NCI-H345 treated with DMSO at 0.1 percent for 48 hours (cell line): ENCODE measurements around the gene MTFMT.
A peak's percentile ranks its signal among the peaks of the same experiment; 100 is the strongest.
"Not testable (repeated sequence)": the region's sequence is repeated elsewhere in the genome, so short reads cannot be mapped to it uniquely, and the experiment has no call there.

Experiments used
- DNase-seq: peaks from one replicate; lab custom pipeline; 2025; ENCODE audit not compliant: unreplicated experiment; lab: John Stamatoyannopoulos, UW

The MTFMT gene

DNA sequence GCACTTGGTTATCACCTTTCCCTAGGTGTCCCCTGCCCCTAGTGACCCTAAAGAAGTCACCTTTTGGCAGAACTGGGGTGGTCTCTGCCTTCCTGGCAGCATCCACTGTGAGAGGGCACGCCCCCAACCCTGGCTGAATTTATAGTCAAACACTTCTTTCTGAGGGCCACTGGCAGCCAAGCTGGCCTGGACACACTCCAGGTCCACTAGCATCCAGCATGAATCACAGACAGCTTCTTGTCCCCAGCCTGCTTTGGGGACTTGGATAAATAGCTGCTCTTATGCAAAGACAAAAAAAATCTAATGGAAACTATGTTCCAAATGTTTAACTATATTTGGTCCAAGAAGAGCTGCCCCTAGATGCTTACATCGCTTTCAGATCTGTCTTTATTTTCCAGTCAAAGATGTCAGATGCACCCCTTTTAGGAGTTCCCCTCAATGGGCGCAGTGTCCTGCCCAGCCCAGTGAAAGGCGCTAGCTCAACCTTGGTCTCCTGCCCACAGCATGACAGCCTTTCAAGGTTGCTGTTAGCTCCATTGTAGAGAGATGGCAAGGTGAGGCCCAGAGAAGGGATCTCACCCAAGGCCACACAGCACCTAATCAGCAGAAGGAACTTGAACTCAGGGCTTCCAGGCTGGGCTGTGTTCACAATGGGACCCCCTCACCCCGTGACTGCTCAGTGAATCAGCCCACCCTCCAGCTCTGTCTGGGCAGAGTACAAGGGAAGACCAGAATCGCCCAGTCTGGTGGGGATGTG is 31.4 kb upstream of the MTFMT start:
- no peak for DNase-seq

DNA sequence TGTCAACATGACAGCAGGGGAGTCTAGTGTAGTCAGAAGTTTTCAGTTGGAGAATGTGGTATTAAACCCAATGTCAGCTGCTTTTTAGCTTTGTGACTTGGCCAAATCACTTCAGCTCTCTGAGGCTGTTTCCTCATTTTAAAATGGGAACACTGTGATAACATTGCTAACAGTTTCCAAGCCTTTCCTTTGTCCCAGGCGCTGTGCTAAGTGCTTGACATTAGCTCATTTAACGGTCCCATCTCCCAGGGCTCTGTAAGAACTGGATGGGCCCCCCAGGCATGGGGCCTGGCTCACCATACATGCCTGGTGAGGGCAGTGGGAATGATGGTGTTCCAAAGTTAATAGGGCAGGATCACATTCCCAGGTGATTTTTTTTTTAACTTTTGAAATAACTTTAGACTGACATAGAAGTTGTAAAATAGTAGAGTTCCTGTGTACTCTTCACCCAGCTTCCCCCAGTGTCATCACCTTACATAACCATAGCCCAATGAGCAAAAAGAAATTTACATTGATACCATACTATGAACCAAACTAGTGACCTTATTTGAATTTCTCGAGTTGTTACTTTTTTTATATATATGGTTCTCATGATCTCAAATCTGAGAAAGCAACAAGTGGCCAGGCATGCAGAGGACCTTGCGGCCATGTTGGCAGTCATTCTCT is 30.6 kb upstream of the MTFMT start:
- DNase-seq: no peak

DNA sequence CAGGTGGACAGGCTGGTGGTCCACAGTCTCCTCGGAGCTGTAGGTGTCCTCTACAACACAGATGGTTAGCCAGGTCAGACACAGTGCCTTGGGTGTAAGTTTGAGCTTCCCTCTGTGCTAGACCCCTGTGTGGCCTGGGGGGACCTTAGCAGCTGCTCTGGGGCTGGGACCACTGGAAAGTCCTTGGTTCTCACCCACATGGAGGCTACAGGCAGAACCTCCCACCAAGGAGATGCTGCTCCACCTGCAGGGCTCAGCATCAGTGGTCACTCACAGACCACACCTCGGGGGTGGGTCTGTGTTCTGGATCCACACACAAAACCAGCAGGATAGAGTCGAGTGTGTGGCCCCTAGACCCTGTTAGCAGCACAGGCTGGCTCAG is 29.9 kb upstream of the MTFMT start:
- no peak for DNase-seq

DNA sequence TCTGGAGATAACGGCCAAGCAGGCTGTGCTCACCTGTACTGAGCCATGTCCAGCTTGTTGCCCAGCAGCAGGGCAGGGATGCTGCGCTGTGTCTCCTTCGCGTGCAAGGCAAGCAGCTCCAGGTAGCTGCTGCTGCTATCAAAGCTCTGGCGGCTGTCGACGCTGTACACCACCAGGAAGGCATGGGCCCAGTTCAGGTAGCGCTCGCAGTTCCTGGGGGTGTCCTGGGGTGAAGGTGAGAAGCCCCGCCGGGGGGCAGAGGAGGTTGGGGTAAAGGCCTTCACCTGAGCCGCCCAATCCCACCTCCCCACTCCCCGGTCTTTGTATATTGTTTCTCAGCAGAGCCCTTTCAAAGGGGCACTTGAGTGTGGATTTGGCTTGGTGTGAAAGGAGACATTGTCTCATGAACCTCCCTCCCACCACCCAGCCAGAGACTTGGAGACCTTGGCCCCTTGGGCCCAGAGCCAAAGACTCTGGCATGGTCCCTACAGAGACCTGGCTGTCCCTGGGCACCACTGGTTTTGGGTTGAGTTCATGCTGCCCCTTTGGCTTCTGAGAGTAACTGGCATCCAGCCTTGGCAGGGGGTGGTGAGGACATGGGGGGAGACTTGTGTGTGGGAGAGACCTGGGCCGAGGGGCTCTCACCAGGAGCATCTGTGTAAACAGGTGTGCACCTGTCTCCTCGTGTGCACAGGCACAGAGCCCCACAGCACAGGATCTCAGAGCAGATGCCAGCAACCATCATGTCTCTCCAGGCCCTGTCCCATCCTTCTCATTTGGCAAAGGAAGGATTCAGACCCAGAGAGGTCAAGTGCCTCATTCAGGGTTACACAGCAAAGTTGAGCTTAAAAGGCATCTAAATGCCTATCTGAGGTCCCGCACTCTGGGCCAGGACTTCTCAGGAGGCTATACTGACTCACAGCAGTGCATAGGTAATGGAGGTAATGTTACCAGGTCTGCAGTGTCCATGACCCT is 29.2 kb upstream of the MTFMT start:
- DNase-seq: no peak

DNA sequence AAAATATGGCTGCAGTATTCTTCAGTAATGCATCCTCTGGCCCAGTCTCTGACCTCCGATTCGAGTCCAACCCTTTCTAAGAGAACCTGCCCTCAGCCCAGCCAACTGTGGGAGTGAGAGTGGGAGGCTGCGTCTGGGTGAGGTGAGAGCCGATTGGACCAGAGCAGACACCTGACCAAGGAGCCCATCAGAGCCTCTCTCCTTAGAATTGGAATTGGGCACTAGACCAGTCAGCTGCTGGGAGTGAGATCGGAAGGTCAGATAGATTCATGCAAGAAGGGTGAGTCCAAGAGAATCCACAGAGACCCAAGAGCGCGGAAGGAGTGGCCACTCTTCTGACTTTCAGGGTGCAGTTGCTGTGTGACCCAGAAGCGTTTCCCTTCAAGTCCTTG is 28.1 kb upstream of the MTFMT start:
- DNase-seq: no peak

DNA sequence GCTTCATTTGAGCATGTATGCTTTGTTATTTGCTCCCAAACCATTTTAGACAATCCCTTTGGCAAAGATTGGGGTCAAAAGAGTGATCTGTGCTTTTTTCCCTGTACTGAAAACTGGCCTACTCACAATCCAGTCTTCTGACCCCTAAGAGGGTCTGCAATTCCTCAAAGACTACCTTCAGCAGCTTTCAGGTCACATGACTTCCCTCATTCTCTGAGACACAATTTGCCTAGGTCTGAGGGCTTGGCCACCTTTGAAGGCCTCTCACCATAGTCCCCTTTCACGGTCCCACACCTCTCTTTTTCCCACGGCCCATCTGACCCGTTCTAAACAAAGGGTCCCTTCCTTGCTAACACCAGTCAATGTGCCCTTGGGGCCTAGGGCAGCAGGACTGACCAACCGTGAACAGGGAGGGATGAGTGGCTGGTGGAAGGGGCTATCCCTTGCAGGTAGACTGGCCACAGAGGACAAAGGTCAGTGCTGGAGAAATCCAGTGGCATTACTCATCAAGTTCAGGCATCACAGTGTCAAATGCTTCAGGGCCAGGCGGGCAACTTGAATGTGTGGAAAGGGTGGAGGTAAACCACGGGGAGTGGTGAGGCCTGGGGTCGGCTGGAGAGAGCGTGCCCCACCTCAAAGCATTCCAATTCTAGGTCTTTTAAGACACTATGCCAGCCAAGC is 27.6 kb upstream of the MTFMT start:
- no peak for DNase-seq

DNA sequence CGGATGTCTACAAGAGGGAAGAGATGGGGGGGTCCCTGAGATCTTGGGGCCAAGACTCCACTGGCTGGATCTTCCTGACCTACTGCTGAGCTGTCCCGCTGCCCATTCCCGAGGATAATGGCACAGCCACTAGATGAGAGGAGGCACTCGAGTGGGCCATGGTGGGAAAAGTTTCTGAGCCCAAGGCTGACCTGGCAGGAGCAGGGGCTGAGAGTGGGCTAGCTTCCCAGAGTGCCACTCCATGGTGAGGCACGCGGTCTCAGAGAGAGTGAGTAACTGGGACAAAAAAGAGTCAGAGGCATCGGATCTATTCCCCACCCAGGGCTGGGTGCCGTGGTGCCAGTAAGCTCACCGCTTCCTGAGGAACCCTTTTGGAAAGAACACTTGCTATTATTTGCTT is 26.7 kb upstream of the MTFMT start:
- no peak for DNase-seq

DNA sequence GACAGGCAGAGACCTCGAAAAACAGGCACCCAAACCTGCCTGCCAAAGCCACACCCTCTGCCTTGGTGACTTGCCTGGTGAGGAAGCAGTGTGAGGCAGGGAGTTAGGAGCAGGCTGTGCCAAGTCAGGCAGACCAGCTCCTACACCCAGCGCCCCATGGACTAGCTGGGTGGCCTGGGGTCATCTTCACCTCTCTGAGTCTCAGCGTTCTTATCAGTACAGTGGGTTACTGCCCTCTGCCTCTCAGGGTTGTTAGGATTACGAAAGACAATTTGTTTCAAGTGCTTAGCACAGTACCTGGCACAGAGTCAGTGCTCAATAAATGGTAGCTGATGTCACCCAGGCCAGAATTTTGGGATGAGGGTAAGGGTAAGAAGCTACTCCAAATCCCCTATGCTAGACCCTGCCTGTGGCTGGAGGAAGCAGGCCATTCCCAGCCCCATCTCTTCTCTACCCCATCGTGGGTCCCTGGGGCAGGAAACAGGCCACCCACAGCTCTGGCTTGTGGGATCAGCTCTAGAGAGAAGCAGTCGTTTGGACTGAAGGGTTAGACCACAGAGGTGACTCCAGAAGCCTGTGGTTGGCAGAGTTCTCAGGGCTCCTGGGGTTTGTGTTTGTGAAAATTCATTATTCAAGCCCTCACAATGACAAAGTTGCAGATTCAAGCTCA is 25.9 kb upstream of the MTFMT start:
- no peak for DNase-seq

DNA sequence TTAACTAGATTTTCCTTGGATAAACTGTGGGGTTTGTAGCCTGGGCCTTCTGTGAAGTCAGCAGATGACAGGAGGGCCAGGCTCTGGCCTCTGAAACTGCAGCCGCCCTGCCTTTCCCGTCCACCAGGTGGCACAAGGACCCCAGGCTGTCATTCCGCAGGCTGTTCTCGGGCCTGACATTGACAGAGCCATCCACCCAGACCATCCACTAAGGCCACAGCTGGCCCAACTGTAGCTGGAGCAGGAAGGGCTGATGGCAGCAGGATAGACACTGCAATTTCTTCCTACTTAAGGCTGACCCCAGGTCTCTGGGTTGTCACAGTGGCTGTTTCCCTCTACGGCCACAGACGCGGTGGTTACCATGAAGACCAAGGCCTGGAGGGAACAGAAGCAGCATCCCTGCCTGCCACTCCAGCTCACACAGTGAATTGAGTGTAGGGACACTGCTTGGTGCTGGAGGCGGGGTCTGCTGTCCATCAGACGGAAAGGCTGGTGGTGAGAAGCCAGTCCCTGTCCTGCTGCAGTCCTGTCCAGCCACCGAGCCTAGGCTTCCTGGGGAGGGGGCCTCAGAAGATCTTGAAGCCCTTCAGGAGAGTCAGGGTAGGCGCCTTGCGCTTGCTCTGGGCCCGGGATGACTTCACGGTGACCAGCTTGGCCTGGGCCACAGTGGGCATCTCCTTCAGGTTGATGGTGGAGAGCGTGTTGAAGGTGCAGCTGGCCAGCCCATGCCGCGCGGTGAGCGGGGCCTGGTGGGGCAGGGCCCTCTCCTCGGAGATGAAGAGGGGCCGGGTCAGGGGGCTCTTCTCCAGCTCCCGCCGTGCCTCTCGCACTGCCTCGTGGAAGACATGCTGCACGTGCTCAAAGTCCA is 25.1 kb upstream of the MTFMT start:
- DNase-seq: peak; percentile 18

DNA sequence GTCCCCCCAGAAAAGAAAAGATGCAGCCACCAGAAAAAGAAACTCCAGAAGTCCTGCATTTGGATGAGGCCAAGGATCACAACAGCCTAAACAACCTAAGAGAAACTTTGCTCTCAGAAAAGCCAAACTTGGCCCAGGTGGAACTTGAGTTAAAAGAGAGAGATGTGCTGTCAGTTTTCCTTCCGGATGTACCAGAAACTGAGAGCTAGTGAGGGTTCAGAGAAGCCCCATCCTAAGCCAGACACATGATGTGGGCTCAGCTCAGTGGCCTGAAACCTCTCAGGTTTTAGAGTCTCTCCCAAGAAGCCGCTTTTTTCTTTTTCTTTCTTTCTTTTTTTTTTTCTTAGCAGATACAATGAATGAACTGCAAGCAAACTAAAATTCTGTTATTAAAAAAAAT is 23.5 kb upstream of the MTFMT start:
- DNase-seq: no peak

DNA sequence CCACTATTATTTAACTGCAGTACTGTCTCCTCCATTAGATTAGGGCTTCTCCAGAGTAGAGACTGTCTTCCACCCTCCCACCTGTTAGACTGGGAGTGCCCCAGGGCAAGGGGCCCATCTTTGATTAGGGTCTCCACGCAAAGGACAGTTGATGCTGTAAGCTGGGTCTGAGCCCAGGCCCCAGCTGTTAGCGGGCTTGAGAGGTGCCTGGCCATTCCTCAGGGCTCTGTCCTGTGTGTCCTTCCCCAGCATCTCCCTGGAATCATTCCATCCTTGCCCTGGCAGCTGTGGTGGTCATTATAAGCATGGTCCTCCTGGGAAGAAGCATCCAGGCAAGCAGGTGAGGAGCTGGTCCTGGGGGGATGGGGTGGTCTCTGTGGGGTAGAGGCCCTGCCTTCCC is 21.8 kb upstream of the MTFMT start:
- DNase-seq: no peak

DNA sequence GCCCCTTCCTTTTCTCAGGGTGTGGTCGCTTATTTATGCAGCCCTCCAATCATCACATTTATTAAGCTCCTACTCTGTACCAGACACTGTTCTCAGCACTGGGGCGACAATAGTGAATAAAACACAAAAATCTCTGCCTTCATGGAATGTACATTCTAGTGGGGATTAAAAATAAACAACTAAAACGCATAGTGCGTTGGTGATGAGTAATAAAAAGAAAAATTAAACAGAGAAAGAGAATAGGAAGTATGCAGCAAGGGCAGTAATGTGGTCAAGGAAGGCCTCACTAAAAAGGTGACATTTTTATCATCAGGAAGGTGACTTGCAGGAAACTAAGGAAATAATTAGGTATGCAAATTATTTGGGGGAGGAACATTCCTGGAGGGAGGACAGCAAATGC is 20.8 kb upstream of the MTFMT start:
- DNase-seq: no peak

DNA sequence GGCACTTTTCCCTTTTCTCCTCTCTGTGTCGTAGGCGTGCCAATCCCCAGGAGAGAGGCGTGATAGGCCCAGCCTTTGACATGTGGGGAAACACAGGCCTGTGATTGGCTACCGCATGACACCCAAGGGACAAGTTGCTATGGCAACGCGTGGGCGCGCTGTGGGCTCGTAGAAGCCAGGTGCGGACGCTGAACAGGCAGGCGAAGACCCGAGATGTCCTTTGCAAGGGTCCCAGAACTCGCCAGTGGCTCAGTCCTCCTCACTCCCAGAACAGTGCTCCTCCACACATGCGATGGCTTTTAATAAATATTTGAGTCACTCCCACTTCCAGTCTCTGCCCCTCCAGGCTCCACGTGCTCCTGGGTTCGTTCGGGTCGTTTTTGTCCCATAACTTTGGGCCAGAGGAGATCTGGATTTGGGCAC is 20.0 kb upstream of the MTFMT start:
- DNase-seq: peak; percentile 88

DNA sequence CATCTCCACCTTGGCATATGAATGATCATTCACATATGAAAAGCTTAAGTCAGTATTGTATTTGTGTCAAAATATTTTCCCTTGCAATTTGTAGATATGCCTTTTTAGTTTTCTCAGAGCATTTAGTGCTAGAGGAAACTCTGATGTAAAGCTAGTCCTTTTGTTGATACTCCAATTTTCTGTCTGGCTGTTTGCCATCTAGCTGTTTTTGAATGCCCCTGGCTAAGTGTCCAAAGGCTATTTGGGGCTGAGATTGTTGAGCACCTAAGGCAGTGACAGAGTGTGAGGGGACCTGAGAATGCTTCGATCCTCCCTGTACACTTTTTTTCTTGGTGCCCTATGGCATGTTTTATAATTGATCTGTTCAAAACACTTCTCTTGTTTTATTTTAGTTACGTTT is 18.8 kb upstream of the MTFMT start:
- DNase-seq: no peak

DNA sequence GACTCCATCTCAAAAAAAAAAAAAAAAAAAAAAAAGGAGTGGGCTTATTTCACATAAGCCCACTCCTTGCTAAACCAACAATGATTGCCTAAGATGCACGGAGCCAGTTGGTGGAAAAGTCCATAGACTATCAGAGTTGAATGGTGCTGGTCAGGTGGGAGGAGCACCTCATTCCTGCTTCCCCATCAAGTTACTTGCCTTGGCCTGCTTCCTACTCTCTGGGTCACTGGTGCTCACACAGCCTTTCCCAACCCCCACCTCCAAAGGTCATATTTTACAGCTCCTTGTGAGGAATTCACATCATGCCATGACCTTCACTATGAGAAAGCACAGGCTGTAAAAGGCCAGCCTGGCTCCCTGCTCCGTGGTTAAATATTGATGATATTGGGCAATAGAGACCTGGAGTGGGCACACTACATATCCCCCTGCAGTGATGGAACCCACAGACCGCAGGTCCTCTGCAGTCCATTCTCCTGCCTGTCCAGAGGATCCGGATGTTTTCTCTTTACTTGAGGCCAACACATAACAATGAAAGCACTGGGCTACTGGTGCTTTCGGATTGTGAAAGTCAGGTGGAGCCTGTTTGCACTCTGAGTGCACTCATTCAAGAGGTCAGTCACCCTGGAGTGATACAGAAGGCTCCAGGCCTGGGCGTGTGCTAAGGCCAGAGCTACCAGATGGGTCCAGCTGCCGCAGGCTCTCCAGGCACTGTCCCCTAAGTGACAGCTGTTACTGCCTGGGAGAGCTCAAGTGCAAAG is 15.5 kb upstream of the MTFMT start, which contains the start of gene SLC51B:
TSS of gene SLC51B (plus strand) at position 664 of the 758 bp plus-strand sequence. CDS start 4,618 bp downstream, outside the sequence.
- no peak for DNase-seq

DNA sequence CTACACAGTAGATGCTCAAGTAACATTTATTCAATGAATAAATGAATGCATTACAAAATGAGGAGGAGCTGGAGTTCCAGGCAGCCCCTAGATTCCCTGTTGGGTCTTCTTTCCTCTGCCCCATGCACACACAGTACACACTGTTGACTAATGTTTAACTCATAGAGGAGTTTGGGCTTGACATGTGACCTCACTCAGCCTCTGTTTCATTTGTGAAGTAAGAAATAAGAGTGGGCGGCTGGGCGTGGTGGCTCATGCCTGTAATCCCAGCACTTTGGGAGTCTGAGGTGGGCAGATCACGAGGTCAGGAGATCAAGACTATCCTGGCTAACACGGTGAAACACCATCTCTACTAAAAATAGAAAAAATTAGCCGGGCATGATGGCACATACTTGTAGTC is 14.8 kb upstream of the MTFMT start:
- DNase-seq: not testable (repeated sequence)

DNA sequence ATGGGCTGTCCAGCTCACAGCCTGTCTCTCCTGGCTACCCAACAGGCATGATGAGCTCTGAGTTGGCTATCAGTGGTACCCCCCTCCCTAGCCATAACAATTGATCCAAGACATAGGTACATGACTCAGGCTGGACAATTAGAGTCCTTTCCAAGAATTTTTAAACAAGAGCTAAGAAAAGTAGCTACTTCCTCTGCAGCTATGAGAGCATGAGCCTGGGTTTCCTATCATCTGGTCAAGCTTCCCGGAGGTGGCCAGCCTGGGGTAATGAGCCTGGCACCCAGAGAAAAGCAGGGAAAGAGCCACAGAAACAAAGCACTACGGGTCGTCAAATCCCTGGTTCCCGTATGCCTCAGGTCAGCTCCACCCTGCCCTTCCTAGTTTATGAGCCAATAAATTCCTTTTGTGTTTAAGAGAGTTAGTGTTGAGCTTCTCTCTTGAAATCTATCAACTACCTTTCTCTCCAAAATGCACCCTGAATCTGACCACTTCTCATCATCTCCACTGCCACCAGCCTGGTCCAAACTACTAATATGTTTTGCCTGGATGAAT is 13.4 kb upstream of the MTFMT start:
- no peak for DNase-seq

DNA sequence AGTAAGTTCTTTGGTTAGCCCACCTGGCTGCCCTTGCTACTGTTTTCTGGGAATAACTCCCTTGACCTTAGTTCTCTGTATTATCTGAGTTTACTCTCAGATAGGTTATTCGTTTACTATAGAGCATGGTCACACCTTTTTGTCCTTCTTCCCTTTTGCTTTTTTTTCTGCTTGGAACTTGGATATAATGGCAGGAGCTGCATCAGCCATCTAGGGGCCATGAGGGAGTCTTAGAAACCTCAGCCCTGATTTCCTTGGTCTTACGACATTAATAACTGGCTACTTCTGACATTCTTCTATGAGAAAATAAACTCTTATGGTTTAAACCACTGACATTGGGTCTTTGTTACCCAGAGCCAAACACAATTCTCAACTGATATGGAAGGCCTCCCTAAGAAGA is 12.3 kb upstream of the MTFMT start:
- no peak for DNase-seq
